Tibial nerve (tissue), 3 donors: Measurements from ENCODE around the gene CABLES2.
"Not testable (repeated sequence)": the region's sequence is repeated elsewhere in the genome, so short reads cannot be mapped to it uniquely, and the experiment has no call there.

Source experiments
- CTCF ChIP-seq, 5 experiments: fragments of 200-600 bp in 3 of 5; fragments of 450-650 bp in 2 of 5; sonication (generic) in 3 of 5; IDR thresholded peaks; one replicate each; pipeline ENCODE4 v1.5.1; 2016 to 2019; ENCODE audit warnings: antibody characterized with exemption in 5 of 5, mild to moderate bottlenecking in 3 of 5, moderate library complexity in 2 of 5
- POLR2A ChIP-seq, 2 donors: fragments of 450-650 bp; IDR thresholded peaks; one replicate each; pipeline ENCODE4 v1.6.1; 2017; ENCODE audit warnings: antibody characterized with exemption in 2 of 2, mild to moderate bottlenecking in 2 of 2, moderate library complexity in 2 of 2

- TF ChIP-seq CTCF, POLR2A (IDR thresholded peaks at IDR 0.05): not testable (repeated sequence)
Measured at GRCh38 chr20:62426059-62426348, 18.9 kb upstream of the CABLES2 start.
